GM23338 (cell line): ENCODE measurements around the gene SP6. TPM values are rescaled to one million over a fixed set of nuclear protein-coding genes. Genes with fewer than 3 reads are reported as not detected.

Source experiments
- ATAC-seq: fragments of 200-7000 bp; cut with Tn5 transposase; 3 replicates; pipeline ENCODE4 v1.9.1; 2020
- DNase-seq: peaks from one replicate; pipeline ENCODE4 v3.0.0-alpha.2; 2015; ENCODE audit warnings: low spot score
- H2AFZ ChIP-seq: fragments of 200-600 bp; sonication (generic); 2 replicates; pipeline ENCODE4 v1.8.0; 2016; ENCODE audit warnings: antibody characterized with exemption, mild to moderate bottlenecking, moderate library complexity
- H3F3A ChIP-seq: fragments of 200-600 bp; sonication (generic); replicated peaks from 2 replicates; pipeline ENCODE4 v1.8.0; 2017; ENCODE audit warnings: antibody characterized with exemption, mixed run types, low read depth
- H3K27ac ChIP-seq: fragments of 200-600 bp; sonication (generic); 2 replicates; pipeline ENCODE4 v1.6.1; 2016; ENCODE audit warnings: low read depth
- H3K27me3 ChIP-seq: fragments of 200-600 bp; sonication (generic); 2 replicates; pipeline ENCODE4 v1.8.0; 2016; ENCODE audit warnings: mild to moderate bottlenecking, mixed run types, moderate library complexity; ENCODE audit not compliant: insufficient read depth
- H3K36me3 ChIP-seq: fragments of 200-600 bp; sonication (generic); 2 replicates; pipeline ENCODE4 v1.8.0; 2016; ENCODE audit warnings: mild to moderate bottlenecking; ENCODE audit not compliant: insufficient read depth
- H3K4me1 ChIP-seq: fragments of 200-600 bp; sonication (generic); 2 replicates; pipeline ENCODE4 v1.8.0; 2016; ENCODE audit warnings: mild to moderate bottlenecking, moderate library complexity; ENCODE audit not compliant: insufficient read depth
- H3K4me2 ChIP-seq: fragments of 200-600 bp; sonication (generic); 2 replicates; pipeline ENCODE4 v1.7.1; 2017; ENCODE audit warnings: mixed run types
- H3K4me3 ChIP-seq: fragments of 200-600 bp; sonication (generic); 2 replicates; pipeline ENCODE4 v1.6.1; 2016; ENCODE audit warnings: mixed run types
- H3K79me2 ChIP-seq: fragments of 200-600 bp; sonication (generic); replicated peaks from 2 replicates; pipeline ENCODE4 v1.8.0; 2017; ENCODE audit warnings: mild to moderate bottlenecking; ENCODE audit not compliant: insufficient read depth
- H3K9me2 ChIP-seq: fragments of 200-600 bp; sonication (generic); 2 replicates; pipeline ENCODE4 v1.8.0; 2017; ENCODE audit not compliant: insufficient read depth
- H4K20me1 ChIP-seq: fragments of 200-600 bp; sonication (generic); replicated peaks from 2 replicates; pipeline ENCODE4 v1.8.0; 2017; ENCODE audit warnings: mild to moderate bottlenecking; ENCODE audit not compliant: insufficient read depth
- H3K27ac Mint-ChIP-seq: 2 replicates; pipeline ENCODE4 v1.8.0; 2020; ENCODE audit warnings: inconsistent platforms, mild to moderate bottlenecking, moderate library complexity, mixed read lengths
- H3K27me3 Mint-ChIP-seq: 3 replicates; pipeline ENCODE4 v1.8.0; 2022; ENCODE audit warnings: low read depth, mild to moderate bottlenecking, moderate library complexity, mixed read lengths, inconsistent platforms; ENCODE audit not compliant: insufficient read depth, poor library complexity
- H3K36me3 Mint-ChIP-seq: 3 replicates; pipeline ENCODE4 v1.8.0; 2021; ENCODE audit warnings: low read depth, mild to moderate bottlenecking, inconsistent platforms, moderate library complexity, mixed read lengths
- H3K4me1 Mint-ChIP-seq: 3 replicates; pipeline ENCODE4 v1.8.0; 2020; ENCODE audit warnings: mild to moderate bottlenecking, inconsistent platforms, mixed read lengths
- H3K4me3 Mint-ChIP-seq: 3 replicates; pipeline ENCODE4 v1.8.0; 2021; ENCODE audit warnings: moderate library complexity, mild to moderate bottlenecking, inconsistent platforms, mixed read lengths
- H3K9me3 Mint-ChIP-seq: 3 replicates; pipeline ENCODE4 v1.8.0; 2020; ENCODE audit warnings: moderate library complexity, mild to moderate bottlenecking, inconsistent platforms, mixed read lengths
- CREB1 ChIP-seq: fragments of 250-450 bp; sonication (Bioruptor Pico); IDR thresholded peaks from 2 replicates; pipeline ENCODE4 v1.5.0; 2020; ENCODE audit warnings: low read depth, mild to moderate bottlenecking, moderate library complexity
- CTCF ChIP-seq, 2 experiments: fragments of 200-600 bp in 1 of 2; sonication (generic) in 1 of 2; conservative IDR thresholded peaks; 2 replicates each; pipeline versions ENCODE4 v1.5.1 to v1.6.1; 2016 to 2017; ENCODE audit warnings: antibody characterized with exemption in 2 of 2, low read depth in 2 of 2, mild to moderate bottlenecking in 2 of 2, moderate library complexity in 1 of 2
- EZH2 ChIP-seq: fragments of 200-600 bp; sonication (generic); IDR thresholded peaks from one replicate; pipeline ENCODE4 v1.8.0; 2017; ENCODE audit warnings: antibody characterized with exemption, mild to moderate bottlenecking, low read depth; ENCODE audit not compliant: unreplicated experiment
- EZH2phosphoT487 ChIP-seq: fragments of 200-600 bp; sonication (generic); IDR thresholded peaks from one replicate; pipeline ENCODE4 v1.8.1; 2018; ENCODE audit warnings: antibody characterized with exemption; ENCODE audit not compliant: unreplicated experiment
- JUNB ChIP-seq: IDR thresholded peaks from one replicate; pipeline ENCODE4 v1.6.1; 2016; ENCODE audit warnings: antibody characterized with exemption; ENCODE audit not compliant: unreplicated experiment
- NANOG ChIP-seq: IDR thresholded peaks from 2 replicates; pipeline ENCODE4 v1.6.1; 2016; ENCODE audit warnings: antibody characterized with exemption, borderline replicate concordance
- POLR2AphosphoS5 ChIP-seq: IDR thresholded peaks from 2 replicates; pipeline ENCODE4 v1.6.1; 2016; ENCODE audit warnings: antibody characterized with exemption, low read depth
- REST ChIP-seq: IDR thresholded peaks from one replicate; pipeline ENCODE4 v1.6.1; 2018; ENCODE audit warnings: antibody characterized with exemption; ENCODE audit not compliant: unreplicated experiment
- STAT1 ChIP-seq: IDR thresholded peaks from one replicate; pipeline ENCODE4 v1.6.1; 2016; ENCODE audit warnings: antibody characterized with exemption; ENCODE audit not compliant: unreplicated experiment
- ZNF114 ChIP-seq: fragments of 250-450 bp; sonication (Bioruptor Pico); IDR thresholded peaks from 2 replicates; pipeline ENCODE4 v1.5.0; 2020; ENCODE audit warnings: mild to moderate bottlenecking, moderate library complexity
- ZNF331 ChIP-seq: fragments of 250-450 bp; sonication (Bioruptor Pico); IDR thresholded peaks from 2 replicates; pipeline ENCODE4 v1.5.0; 2020; ENCODE audit warnings: low read depth, mild to moderate bottlenecking, moderate library complexity
- ZNF462 ChIP-seq: fragments of 250-450 bp; sonication (Bioruptor Pico); IDR thresholded peaks from 2 replicates; pipeline ENCODE4 v1.5.0; 2020; ENCODE audit warnings: mild to moderate bottlenecking, moderate library complexity
- polyA plus RNA-seq: library from polyadenylated mRNA; unstranded; fragments of >200 nt; fragmentation: Nextera tagmentation; extraction: Ambion mirVana; gene quantifications from 2 replicates; pipeline ENCODE4 v1.2.1, GENCODE V29; 2016
- total RNA-seq: library from RNA; depleted of rRNA; stranded (reverse); fragments of >200 nt; shearing (Covaris generic); gene quantifications from 2 replicates; pipeline ENCODE4 v1.2.3, GENCODE V29; 2014

SP6 gene
- total and polyA plus RNA-seq, 2 experiments from 2014 or later, result 0.13 to 1.0 TPM

- TF ChIP-seq CTCF (conservative IDR thresholded peaks at IDR 0.05; ENCODE audit: low read depth in 2 of 2) (no peak), REST (no peak), JUNB (no peak), CREB1 (no peak), ZNF114 (CRISPR knock-in tag) (no peak), POLR2AphosphoS5 (no peak), ZNF462 (no peak), EZH2 (no peak), NANOG (no peak), EZH2phosphoT487 (no peak), ZNF331 (CRISPR knock-in tag) (no peak), STAT1 (no peak)
- Histone ChIP-seq H3K27me3 (peaks cover 13% of the 10 kb centered on the region), H2AFZ (no peak overlapping the region), H3K4me3 (no peak overlapping the region), H3K9me2 (no peaks in the 10 kb centered on the region), H3K36me3 (no peaks in the 10 kb centered on the region), H3K4me1 (peaks cover 25% of the 10 kb centered on the region), H3K27ac (no peak overlapping the region), H3K4me2 (no peak overlapping the region), H4K20me1 (no peaks in the 10 kb centered on the region; the same call in 1 of the 2 replicates), H3F3A (0 out of 2 replicates have a peak, but pooled peaks cover 2% of the 10 kb centered on the region), H3K79me2 (no peaks in the 10 kb centered on the region)
- no peak for DNase-seq
- no peak overlapping the region; the same call in 2 of the 3 replicates for H3K4me3 Mint-ChIP-seq
- no peaks in the 10 kb centered on the region for H3K9me3 Mint-ChIP-seq
- H3K27ac Mint-ChIP-seq, result no peak overlapping the region
- H3K27me3 Mint-ChIP-seq, result peaks cover 21% of the 10 kb centered on the region
- peaks cover 39% of the 10 kb centered on the region for H3K4me1 Mint-ChIP-seq
- ATAC-seq, result no peak
- H3K36me3 Mint-ChIP-seq, result no peaks in the 10 kb centered on the region
Measured at GRCh38 chr17:47879028-47879585, 28.1 kb upstream of the SP6 start.
